Middle frontal gyrus (tissue), 1 donor: Measurements from ENCODE around the gene PHACTR3.
"Not testable (repeated sequence)": the region's sequence is repeated elsewhere in the genome, so short reads cannot be mapped to it uniquely, and the experiment has no call there.

Source experiments
- DNase-seq: peaks from one replicate; pipeline ENCODE4 v3.0.0-alpha.2; 2015; ENCODE audit warnings: low spot score; ENCODE audit errors: extremely low spot score

Gene PHACTR3

GRCh38 chr20:59848182-59848581 is 243.8 kb downstream of the PHACTR3 start:
- no peak for DNase-seq

- no peak for DNase-seq
Measured at GRCh38 chr20:59850018-59850641, 245.8 kb downstream of the PHACTR3 start.

- not testable (repeated sequence) for DNase-seq
Measured at GRCh38 chr20:59856526-59856925, 252.2 kb downstream of the PHACTR3 start.

GRCh38 chr20:59856941-59857340 is 252.6 kb downstream of the PHACTR3 start:
- DNase-seq = not testable (repeated sequence)

GRCh38 chr20:59857966-59858365 is 253.6 kb downstream of the PHACTR3 start:
- no peak for DNase-seq

GRCh38 chr20:59858425-59858824 is 254.1 kb downstream of the PHACTR3 start:
- DNase-seq = no peak

GRCh38 chr20:59861401-59861800 is 257.1 kb downstream of the PHACTR3 start:
- no peak for DNase-seq

GRCh38 chr20:59863058-59863457 is 258.7 kb downstream of the PHACTR3 start:
- DNase-seq = no peak

- no peak for DNase-seq
Measured at GRCh38 chr20:59864726-59865125, 260.4 kb downstream of the PHACTR3 start.

GRCh38 chr20:59866338-59866737 is 262.0 kb downstream of the PHACTR3 start:
- no peak for DNase-seq

GRCh38 chr20:59871096-59871495 is 266.8 kb downstream of the PHACTR3 start:
- DNase-seq = no peak

- DNase-seq = no peak
Measured at GRCh38 chr20:59873409-59873808, 269.1 kb downstream of the PHACTR3 start.

GRCh38 chr20:59880198-59880597 is 275.9 kb downstream of the PHACTR3 start:
- no peak for DNase-seq

- DNase-seq = no peak
Measured at GRCh38 chr20:59884494-59884893, 280.2 kb downstream of the PHACTR3 start.

GRCh38 chr20:59888050-59888449 is 283.7 kb downstream of the PHACTR3 start:
- no peak for DNase-seq

- not testable (repeated sequence) for DNase-seq
Measured at GRCh38 chr20:59890035-59890434, 285.7 kb downstream of the PHACTR3 start.

- DNase-seq = no peak
Measured at GRCh38 chr20:59891581-59891980, 287.2 kb downstream of the PHACTR3 start.

GRCh38 chr20:59895908-59896307 is 291.6 kb downstream of the PHACTR3 start:
- no peak for DNase-seq
